GM18498 (cell line): Measurements from ENCODE around the gene AP1S1.
A peak's percentile ranks its signal among the peaks of the same experiment; 100 is the strongest.

Experiments used
- ATAC-seq: cut with Tn5 transposase; IDR thresholded peaks from one replicate; pipeline ENCODE4 v1.9.1; 2021; ENCODE audit warnings: mild to moderate bottlenecking, moderate library complexity; ENCODE audit not compliant: unreplicated experiment

AP1S1 gene

GRCh38 chr7:101156277-101156676, 2.0 kb downstream of the AP1S1 start:
- no peak for ATAC-seq

GRCh38 chr7:101156866-101157589, 2.8 kb downstream of the AP1S1 start:
- ATAC-seq, result no peak

GRCh38 chr7:101159696-101160674, 5.7 kb downstream of the AP1S1 start:
- ATAC-seq, result no peak

GRCh38 chr7:101160910-101161309, 6.6 kb downstream of the AP1S1 start:
- no peak for ATAC-seq

- ATAC-seq, result no peak
These were observed 7.6 kb downstream of the AP1S1 start for GRCh38 chr7:101161692-101162471.

GRCh38 chr7:101162551-101163278, 8.4 kb downstream of the AP1S1 start:
- ATAC-seq, result no peak

GRCh38 chr7:101163279-101164070, 9.2 kb downstream of the AP1S1 start:
- no peak for ATAC-seq

- no peak for ATAC-seq
These were observed 10.0 kb downstream of the AP1S1 start for GRCh38 chr7:101164071-101164840.

GRCh38 chr7:101165075-101165957, 11.0 kb downstream of the AP1S1 start, which contains the start of gene VGF:
TSS of gene VGF (minus strand) at chr7:101165569. CDS start at chr7:101164843, 726 bp downstream.
- ATAC-seq, result peak; percentile 76

GRCh38 chr7:101165958-101166647, 11.8 kb downstream of the AP1S1 start:
- ATAC-seq, result no peak

GRCh38 chr7:101166648-101166908, 12.3 kb downstream of the AP1S1 start:
- ATAC-seq, result no peak

GRCh38 chr7:101166909-101167644, 12.8 kb downstream of the AP1S1 start:
- no peak for ATAC-seq

GRCh38 chr7:101167645-101168411, 13.6 kb downstream of the AP1S1 start:
- ATAC-seq, result no peak

- ATAC-seq, result no peak
These were observed 14.3 kb downstream of the AP1S1 start for GRCh38 chr7:101168412-101169049.

GRCh38 chr7:101169110-101169837, 15.0 kb downstream of the AP1S1 start:
- ATAC-seq, result no peak
